Iris pigment epithelial cell (primary cell): Measurements from ENCODE around the gene ANKRD10.
"Not testable (repeated sequence)": the region's sequence is repeated elsewhere in the genome, so short reads cannot be mapped to it uniquely, and the experiment has no call there.

Experiments
- DNase-seq: peaks from one replicate; pipeline ENCODE4 v3.0.0-alpha.2; 2011; ENCODE audit warnings: low read depth

ANKRD10 gene

DNA sequence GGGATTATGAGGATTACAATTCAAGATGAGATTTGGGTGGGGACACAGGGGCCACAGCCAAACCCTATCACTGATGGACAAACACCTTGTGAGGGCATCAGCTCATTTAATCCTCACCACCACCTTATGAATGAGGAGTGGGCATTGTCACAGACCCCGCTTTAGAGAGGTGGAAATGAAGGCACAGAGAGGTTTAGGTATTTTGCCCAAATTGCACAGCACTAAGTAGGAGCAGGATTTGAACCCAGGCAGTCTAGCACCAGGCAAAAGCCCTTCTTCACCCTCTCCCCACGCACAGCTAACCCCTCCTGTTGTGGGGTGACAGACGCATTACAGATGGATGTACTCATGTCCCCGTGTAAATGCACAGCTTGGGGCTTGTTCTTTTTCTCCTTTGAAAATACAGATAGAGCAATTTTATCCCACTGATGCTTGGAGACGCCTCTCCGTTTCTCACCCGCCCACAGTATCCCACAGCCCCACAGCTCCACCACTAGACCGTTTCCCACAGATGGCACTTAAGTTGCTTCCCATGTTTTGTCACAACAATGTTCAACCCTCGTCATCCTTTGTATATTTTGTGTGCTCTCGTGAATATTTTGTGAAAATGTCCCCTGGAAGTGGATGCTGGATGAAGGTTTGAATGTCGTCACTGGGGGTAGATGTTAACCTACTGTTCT lies 48.2 kb downstream of the ANKRD10 start:
- DNase-seq = no peak

DNA sequence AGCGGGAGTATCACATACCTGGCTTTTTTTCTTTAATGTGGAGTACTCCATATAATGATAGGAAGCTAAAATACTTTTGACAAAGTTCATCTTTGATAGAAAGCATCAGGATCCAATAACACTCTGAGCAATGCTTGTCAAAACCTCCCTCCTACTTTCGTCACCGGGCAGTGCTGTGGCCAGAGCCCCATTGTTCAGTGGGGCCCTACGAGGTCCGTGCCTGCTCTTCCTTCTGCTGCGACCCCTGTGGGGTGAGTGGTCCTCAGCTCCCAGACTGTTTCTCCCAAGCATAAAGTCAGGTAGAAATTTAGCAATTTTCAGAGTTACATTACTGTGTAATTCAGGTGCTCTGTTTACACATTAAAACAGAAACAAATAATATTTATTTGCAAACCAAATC lies 51.2 kb downstream of the ANKRD10 start:
- no peak for DNase-seq

DNA sequence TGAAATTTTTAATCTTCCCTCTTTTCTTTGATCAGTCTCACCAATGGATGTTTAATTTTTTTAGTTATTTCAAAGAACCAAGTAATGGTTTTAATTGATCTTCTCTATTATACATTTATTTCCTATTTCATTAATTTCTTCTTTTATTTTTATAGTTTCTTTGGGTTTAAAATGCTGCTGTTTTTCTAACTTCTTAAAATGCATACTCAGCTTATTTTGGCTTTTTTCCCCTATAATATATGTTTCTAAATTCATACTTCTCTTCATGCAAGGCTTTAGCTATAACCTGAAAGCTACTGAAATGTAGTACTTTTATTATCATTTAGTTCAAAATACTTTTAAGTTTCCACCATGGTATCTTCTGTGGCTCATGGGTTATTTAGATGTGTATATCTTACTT lies 53.9 kb downstream of the ANKRD10 start:
- DNase-seq = no peak

DNA sequence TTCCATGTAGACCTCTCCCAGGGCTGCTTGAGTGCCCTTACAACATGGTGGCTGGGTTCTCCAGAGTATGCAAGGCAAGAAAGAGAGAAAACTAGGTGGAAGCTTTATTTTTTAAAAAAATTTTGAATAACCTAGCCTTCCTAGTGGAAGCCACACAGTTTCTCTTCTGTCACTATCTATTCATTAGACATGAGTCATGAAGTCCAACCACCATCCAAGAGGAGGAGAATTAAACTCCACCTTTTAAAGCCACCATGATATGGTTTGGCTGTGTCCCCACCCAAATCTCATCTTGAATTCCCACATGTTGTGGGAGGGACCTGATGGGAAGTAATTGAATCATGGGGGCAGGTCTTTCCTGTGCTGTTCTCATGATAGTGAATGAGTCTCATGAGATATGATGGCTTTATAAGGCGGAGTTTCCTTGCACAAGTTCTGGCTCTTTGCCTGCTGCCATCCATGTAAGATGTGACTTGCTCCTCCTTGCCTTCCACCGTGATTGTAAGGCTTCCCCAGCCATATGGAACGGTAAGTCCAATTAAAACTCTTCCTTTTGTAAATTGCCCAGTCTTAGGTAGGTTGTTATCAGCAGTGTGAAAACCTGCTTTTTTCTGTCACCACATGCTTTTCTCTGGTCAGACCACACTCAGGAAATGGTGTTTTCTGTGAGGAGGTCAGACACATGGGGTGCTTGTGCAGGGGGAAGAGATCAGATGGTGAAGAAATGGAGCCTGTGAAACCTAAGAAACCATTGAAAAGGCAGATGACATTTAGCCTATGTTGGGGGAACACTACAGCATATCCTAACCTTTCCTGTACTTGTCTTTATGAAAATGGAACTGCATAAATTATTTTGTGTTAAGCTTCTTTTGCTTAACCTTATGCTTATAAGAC lies 57.7 kb downstream of the ANKRD10 start:
- DNase-seq = no peak

DNA sequence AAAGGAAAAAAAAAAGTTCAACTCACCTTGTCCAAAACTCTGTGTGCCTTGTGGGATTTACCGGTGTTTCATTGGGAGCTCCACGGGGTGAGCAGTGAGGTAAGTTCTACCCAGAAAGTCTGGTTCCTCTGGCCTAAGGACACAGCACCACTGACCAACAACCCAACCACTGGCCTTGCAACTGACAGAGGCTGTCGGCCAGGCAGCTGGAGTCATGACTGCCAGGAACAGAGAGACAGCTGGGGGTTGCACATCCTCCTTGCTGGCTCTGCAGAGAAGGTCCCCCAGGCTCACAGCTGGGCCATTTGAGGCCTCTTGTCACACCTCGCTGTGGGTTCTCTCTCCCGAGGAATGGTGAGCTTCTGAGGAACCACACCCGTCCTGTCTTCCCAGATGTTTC lies 59.5 kb downstream of the ANKRD10 start:
- DNase-seq = no peak

DNA sequence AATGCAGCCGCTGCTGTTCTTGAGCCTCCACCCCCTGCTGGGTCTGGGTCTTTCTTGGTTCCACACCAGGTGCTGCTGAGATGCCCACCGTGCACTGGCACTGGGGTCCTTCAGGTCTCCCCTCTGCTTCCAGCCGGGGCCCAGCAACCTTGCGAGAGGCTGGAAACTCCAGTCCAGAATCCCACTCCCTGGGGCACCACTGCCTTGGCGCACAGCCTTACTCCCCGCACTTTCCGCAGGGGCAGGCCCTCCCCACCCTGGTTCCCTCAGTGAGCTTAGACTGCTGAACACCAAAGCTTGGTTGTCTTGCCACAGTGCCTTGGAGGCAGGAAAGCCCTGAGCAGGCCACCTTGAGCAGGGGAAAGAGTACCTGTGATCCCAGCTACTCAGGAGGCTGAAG lies 60.0 kb downstream of the ANKRD10 start:
- no peak for DNase-seq

DNA sequence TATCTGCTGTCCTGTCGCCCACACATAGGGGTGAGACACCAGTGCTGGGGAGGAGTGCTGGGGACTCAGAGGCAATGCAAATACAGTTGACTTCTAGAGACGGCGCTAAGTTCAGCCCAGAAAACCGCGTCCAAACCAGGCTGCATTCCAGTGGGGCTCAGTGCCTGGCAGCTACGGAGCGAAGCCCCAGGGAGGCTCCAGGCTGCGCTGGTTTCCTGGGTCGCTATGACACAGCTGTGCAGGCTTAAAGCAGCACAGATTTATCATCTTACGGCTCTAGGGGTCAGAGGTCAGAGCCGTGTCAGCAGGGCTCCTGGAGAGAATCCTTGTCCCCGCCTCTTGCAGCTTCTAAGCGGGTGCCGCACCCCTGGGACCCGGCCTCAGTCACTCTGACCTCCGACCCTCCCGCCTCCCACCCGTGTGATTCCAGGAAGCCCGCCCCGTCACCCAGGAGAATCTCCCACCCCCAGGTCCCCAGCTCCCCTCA lies 61.6 kb downstream of the ANKRD10 start:
- DNase-seq = peak; percentile 26

DNA sequence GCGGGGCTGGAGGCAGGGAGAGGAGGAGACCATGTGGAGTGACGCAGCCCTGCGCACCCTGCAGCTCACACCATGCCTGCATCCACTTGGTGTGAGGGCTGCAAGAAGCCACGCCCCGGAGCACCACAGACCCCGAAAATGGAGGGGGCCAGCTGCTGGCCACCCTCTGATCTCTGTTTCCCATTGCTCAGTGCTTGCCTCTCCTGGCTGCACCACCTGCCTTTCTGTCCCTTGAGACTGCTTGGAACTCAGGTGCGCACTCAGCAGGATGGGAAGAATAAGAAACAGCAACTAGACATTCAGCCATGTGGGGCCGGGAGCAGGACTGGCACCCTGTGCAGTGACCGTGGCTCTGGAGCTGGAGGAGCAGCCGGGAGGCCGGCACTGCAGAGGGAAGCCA lies 64.0 kb downstream of the ANKRD10 start:
- no peak for DNase-seq

DNA sequence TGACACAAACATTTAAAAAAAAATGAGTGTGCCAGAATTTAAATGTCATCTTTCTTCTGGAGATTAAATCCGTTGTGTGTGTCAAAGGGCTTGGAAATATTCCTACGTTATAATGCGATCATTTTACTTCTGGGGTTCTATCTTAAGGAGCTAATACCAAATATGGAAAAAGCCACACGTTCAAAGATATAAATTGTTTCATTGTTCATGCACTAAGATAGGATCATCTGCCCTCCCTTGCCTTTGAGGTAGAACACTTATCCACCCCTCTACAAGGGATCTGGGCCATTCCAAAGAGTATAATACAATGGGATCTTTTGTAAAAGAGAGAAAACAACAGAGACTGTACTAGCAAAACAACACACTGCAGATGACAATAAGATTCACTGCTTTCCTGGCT lies 64.9 kb downstream of the ANKRD10 start:
- no peak for DNase-seq

DNA sequence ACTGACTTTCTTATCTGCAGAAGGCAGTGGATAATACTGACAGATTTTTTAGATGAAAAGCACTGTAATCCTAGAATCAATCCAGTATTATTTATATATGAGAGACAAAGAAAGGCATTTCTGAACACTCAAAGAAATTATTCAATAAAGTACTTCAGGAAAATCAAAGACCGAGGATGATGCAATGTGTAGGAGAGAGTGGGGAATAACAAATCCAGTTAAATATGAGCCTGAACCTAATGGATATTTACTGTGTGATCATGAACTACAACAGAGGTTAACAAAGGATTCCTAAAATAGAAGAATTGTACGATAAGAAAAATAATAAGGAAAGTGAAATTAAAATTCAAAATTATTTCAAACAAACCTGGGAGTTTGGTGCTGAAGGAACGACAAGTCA lies 69.3 kb downstream of the ANKRD10 start:
- no peak for DNase-seq

DNA sequence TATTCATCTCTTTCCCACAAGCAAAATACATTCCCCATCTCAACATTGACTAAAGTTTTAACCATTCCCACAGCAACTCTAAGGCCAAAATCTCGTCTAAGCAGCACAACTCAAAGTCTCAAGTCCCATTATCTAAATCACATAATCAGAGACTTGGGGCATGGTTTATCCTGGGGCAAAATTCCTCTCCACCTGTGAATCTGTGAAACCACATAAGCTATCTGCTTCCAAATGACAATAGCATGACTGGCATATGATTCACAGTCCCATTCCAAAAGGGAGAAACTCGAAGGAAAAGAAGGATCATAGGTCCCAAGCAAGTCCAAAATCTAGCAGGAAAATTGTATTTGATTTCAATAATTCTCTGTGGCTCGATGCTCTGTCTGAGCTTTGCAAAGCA lies 73.0 kb downstream of the ANKRD10 start:
- no peak for DNase-seq

DNA sequence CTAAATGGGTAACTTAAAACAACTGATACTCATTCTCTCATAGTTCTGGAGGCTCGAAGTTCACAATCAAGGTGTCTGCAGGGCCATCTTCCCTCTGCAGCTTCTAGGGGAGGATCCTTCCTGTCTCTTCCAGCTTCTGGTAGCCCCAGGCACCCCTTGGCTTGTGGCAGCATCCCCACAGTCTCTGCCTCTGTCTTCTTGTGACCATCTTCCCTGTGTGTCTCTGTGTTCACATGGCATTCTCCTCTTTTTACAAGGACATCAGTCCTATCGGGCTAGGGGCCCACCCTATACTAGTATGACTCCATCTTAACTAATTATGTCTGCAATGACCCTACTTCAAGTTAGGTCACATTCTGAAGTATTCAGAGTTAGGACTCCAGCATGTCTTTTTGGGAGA lies 73.5 kb downstream of the ANKRD10 start:
- DNase-seq = no peak

DNA sequence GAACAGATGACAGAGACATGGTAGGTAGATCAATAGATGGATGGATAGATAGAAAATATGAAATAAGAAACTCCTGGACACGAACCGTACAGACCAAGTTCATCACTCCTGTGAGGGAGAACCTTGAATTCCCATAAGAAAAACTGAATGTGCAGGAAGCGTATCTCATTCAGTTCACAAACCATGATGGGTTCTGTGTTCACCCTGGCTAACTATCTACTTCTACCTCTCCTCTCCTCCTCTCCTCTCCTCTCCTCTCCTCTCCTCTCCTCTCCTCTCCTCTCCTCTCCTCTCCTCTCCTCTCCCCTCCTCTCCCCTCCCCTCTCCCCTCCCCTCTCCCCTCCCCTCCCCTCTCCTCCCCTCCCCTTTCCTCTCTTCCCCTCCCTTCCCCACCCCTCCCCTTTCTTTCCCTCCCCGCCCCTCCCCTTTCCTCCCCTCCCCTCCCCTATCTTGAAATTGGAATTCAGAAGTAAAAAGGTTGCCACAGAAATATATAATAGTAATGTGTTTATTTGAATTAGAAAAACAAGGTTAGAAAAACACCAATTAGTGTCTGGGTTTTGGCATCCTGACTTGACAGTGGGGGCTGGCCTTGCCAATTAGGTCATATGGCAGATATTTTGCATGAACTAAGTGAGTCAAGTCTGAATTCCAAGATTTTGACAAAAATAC lies 75.9 kb downstream of the ANKRD10 start:
- no peak for DNase-seq

DNA sequence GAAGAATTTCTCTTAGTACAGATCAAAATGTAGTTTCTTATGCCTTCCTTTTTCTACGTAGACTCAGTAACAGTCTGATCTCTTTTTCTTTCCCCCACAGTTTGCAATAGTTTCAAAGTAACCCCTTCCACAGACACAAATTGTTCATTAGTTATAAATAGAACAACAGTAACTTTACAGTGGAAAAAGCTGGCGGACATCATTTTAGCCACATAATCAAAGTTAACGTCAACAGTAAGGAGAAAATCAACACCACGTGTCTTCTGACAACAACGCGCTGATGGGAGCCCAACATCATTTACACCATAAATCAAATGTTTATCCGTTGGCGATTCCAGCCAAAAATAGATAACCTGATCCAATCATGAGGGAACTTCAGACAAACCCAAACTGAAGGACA lies 76.8 kb downstream of the ANKRD10 start:
- no peak for DNase-seq

DNA sequence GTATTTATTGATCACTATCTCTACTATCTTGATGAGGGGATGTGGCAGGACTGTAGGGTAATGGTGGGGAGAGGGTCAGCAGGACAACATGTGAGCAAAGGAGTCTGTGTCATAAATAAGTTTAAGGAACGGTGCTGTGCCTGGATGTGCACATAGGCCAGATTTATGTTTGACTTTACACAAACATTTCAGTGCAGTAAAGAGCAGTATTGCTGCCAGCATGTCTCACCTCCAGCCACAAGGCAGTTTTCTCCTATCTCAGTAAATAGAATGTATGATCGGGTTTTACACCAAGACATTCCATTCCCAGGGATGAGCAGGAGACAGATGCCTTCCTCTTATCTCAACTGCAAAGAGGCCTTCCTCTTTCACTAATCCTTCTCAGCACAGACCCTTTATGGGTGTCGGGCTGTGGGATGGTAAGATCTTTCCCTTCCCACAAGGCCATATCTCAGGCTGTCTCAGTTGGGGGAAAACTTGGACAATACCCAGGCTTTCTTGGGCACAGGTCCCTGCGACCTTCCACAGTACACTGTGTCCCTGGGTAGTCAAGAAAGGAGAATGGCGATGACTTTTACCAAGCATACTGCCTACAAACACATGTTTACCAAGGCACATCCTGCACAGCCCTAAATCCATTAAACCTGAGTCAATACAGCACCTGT lies 77.3 kb downstream of the ANKRD10 start:
- not testable (repeated sequence) for DNase-seq

DNA sequence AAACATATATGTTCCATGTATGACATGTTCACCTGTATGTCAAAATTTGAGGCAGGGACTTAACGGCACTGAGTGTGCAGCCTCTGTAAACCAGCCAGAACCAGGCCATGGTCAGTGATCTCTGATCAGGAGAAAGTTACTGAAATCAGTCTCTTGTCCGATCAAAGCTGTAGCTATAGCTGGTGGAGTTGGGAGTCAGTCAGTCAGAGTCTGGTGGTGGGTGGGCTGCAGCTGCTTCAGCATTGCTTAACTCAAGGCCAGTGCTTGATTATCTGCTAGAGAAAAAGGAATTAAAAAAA lies 78.3 kb downstream of the ANKRD10 start:
- no peak for DNase-seq

DNA sequence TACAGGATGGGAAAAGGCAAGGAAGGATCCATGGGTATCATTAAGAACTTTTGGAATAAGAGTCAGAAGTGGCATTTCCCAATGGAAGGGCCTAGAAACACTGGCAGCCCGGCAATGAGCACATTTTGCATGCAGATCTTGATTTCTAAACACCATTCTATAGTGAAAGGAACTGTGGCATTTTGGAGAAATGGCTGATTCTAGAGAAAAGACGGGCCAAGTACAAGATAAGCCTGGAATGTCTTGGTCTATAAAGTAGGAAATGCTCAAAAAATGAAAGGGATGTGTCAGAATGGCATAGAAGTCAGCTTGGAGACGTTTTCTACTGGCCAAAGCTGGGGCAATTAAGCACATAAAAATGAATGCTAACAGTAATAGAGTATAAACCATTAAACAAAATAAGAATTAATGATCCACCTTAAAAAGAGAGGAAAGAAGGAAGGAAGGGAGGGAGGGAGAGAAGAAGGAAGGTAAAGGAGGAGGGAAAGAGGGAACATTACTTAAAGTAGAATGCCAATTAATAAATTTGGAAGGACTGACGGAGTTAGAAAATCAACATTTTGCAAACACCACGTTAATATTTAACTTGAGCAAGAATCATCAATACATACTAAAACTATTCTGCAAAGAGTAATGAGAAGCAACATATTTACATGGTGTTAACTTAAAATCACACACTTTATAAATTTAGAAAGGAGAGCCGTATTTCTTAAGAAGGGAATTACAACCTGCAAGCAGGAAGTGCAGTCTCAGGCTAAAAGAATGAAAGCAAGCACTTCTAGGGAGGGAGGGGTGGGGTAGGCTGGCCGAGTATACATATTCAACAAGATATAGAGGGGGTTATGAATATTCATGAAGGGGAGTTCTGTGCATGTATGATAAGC lies 78.9 kb downstream of the ANKRD10 start:
- peak; percentile 4 for DNase-seq

DNA sequence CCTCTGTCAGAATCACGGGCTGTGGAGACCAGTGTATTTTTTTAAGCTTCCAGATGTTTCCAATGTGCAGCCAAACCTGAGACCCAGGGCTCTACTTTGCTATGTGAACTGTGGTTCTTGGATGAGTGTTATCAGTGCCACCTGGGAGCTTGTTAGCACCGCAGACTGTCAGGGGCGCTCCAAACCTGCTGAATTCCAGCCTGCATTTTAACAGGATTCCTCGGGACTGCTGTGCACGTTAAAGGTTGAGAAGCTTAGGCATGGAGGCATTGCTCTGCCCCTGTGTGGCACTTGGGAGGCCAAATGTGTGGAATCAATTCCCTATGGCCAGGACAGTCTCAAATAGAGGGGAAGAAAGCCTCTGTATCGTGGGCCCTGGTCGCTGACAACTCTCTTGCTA lies 80.3 kb downstream of the ANKRD10 start:
- DNase-seq = no peak

DNA sequence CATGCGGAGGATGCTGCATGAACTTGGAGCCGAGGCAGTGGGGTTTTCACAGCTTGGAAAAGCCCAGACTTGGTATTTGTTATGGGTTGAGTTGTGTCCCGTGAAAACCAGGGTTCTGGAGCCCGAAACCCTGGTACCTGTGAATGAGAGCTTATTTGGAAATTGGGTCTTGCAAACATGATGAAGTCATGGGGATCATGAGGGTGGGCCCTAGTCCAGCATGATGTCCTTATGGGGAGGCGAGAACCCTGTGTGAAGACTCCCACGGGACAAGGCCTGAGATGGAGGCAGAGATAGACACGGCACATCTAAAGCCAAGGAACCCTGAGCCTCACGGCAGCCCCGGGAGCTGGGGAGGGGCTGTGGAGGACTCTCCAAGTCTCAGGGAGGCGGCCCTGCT lies 82.3 kb downstream of the ANKRD10 start:
- no peak for DNase-seq

DNA sequence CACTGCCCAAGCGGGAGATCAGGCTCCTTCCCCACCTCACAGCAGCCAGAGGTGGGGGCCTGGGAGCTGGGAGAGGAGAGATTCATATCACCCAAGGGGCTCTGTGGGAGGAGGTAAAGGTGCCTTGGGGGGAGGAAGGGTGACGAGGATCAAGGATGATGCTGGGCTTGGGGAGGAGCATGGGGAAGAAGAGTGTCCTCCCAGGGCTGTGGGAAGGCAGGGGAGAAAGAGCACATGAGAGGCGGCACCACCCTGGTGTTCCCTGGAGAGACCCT lies 82.7 kb downstream of the ANKRD10 start:
- no peak for DNase-seq

DNA sequence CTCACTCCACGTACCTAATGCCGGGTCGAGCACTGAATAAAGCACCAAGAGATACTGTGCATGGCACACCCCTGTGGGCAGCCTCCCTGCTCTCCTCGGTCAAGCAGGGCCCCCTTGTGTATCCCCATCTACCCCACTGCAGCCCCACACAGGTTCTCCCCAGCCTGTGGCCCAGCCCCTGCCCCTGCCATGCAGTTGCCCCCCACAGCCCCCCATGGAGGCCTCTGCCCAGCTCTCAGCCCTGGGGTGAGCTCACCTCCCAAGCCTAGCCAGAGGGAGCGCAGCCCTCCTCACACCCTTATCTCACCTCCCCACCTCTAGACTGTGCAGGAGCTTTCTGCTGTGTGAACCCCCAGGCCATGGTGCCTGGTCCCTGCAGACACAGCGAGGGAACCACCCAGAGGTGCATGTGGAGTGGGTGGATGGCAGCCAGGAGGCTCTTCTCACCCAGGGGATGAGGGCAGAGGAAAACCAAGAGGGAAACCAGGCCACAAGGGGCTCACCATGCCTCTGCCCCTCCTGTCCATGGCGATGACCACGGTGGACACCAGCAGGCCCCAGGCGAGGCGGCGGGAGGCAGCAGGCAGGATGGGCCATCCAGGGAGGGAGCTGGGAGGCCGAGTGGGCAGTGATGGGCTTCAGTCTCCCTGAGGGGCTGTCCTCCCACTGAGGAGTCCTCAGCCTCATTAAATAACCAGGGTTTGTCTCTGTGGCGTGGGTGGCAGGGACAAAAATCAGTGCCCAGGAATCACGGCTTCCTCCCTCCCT lies 83.2 kb downstream of the ANKRD10 start:
- no peak for DNase-seq
